Right lobe of liver (tissue), 4 donors: ENCODE measurements around the gene ARHGEF7.

Experiments used
- CTCF ChIP-seq, 4 donors: fragments of 200-600 bp in 3 of 4; fragments of 450-650 bp in 1 of 4; IDR thresholded peaks; one replicate each; pipeline versions ENCODE4 v1.5.1 to v1.8.0; 2016 to 2022; ENCODE audit warnings: antibody characterized with exemption in 4 of 4, mild to moderate bottlenecking in 2 of 4
- POLR2A ChIP-seq: fragments of 450-650 bp; IDR thresholded peaks from one replicate; pipeline ENCODE4 v1.6.1; 2017; ENCODE audit warnings: antibody characterized with exemption, mild to moderate bottlenecking
- donor health status: DM: no; HTN: no; CAD: no.
- donor health status: DM: no; HTN: no; CAD: no.
- donor health status: DM: no; HTN: yes; CAD: no.

GRCh38 chr13:111284565-111284964, 169.5 kb downstream of the ARHGEF7 start:
- TF ChIP-seq CTCF (IDR thresholded peaks at IDR 0.05) (no peak), POLR2A (no peak)
